GM12878 (cell line): ENCODE results near the gene ARHGAP44. TPM values are rescaled to one million over a fixed set of nuclear protein-coding genes. Genes with fewer than 3 reads are reported as not detected.

Experiments used
- ATAC-seq: fragments of 200-7000 bp; cut with Tn5 transposase; 3 replicates; pipeline ENCODE4 v1.9.1; 2020; ENCODE audit warnings: mild to moderate bottlenecking, moderate library complexity
- BruUV-seq: library from RNA; stranded (reverse); fragments of 400-500 nt; replicated peaks from 2 replicates; lab custom pipeline; 2021; lab: Mats Ljungman, UMichigan
- CTCF ChIA-PET: fragments of 300-600 bp; sonication (Branson Sonifier 250); formaldehyde crosslinking; extraction: SDS; loops from one replicate; lab custom pipeline; 2021; ENCODE audit warnings: inconsistent platforms; lab: Yijun Ruan, JAX
- POLR2A ChIA-PET: fragments of 350-600 bp; formaldehyde crosslinking; extraction: SDS; loops from one replicate; lab custom pipeline; 2021; ENCODE audit warnings: inconsistent platforms; lab: Charles Lee
- RAD21 ChIA-PET: fragments of 300-600 bp; sonication (Branson Sonifier 250); formaldehyde crosslinking; loops from one replicate; lab custom pipeline; 2023; ENCODE audit warnings: antibody characterized with exemption; ENCODE audit not compliant: unreplicated experiment; lab: Charles Lee
- SMC1A ChIA-PET: fragments of 300-600 bp; sonication (Branson Sonifier 250); formaldehyde crosslinking; loops from one replicate; lab custom pipeline; 2023; ENCODE audit not compliant: unreplicated experiment, uncharacterized antibody; lab: Charles Lee
- DNase-seq: peaks from one replicate; pipeline ENCODE4 v3.0.0-alpha.2; 2011; ENCODE audit warnings: low read depth, low spot score
- FAIRE-seq: peaks from 3 replicates; lab custom pipeline; 2011; peaks lifted over from hg19 to GRCh38; lab: Jason Lieb, UNC
- H2AFZ ChIP-seq: 2 replicates; pipeline ENCODE4 v1.6.0; 2011; ENCODE audit warnings: low read depth, low read length, control low read depth; ENCODE audit not compliant: control insufficient read depth
- H3K27ac ChIP-seq: 2 replicates; pipeline ENCODE4 v1.5.1; 2011; ENCODE audit warnings: control low read depth; ENCODE audit not compliant: control insufficient read depth, insufficient read depth
- H3K27me3 ChIP-seq, 2 experiments: replicated peaks in 1 of 2; 2 replicates each; pipeline versions ENCODE4 v1.6.0 to v1.6.1; 2011; ENCODE audit warnings: low read length in 1 of 2; ENCODE audit not compliant: control insufficient read depth in 2 of 2, insufficient read depth in 2 of 2
- H3K36me3 ChIP-seq, 2 experiments: 2 replicates each; pipeline ENCODE4 v1.5.1; 2011; ENCODE audit warnings: low read length in 1 of 2; ENCODE audit not compliant: control insufficient read depth in 2 of 2, insufficient read depth in 2 of 2
- H3K4me1 ChIP-seq: 2 replicates; pipeline ENCODE4 v1.6.1; 2011; ENCODE audit warnings: mild to moderate bottlenecking, low read length, moderate library complexity, mixed read lengths; ENCODE audit not compliant: control insufficient read depth, insufficient read depth
- H3K4me2 ChIP-seq: 2 replicates; pipeline ENCODE4 v1.6.0; 2011; ENCODE audit warnings: control low read depth; ENCODE audit not compliant: control insufficient read depth, insufficient read depth
- H3K4me3 ChIP-seq: fragments of 200-600 bp; sonication (generic); 2 replicates; pipeline ENCODE4 v1.5.1; 2016
- H3K79me2 ChIP-seq: 2 replicates; pipeline ENCODE4 v1.6.0; 2011; ENCODE audit warnings: low read length; ENCODE audit not compliant: control insufficient read depth, insufficient read depth
- H3K9ac ChIP-seq: 2 replicates; pipeline ENCODE4 v1.8.0; 2011; ENCODE audit warnings: low read length, control low read depth, mixed read lengths; ENCODE audit not compliant: control insufficient read depth, insufficient read depth
- H3K9me3 ChIP-seq: replicated peaks from 3 replicates; pipeline ENCODE4 v1.5.1; 2011; ENCODE audit warnings: mild to moderate bottlenecking, low read length; ENCODE audit not compliant: control insufficient read depth, insufficient read depth
- H4K20me1 ChIP-seq: 2 replicates; pipeline ENCODE4 v1.6.0; 2011; ENCODE audit not compliant: control insufficient read depth, insufficient read depth
- BCL11A ChIP-seq: IDR thresholded peaks from 2 replicates; pipeline ENCODE4 v1.6.1; 2011; ENCODE audit warnings: low read depth, low read length
- CREB1 ChIP-seq: IDR thresholded peaks from 2 replicates; pipeline ENCODE4 v1.6.1; 2012; ENCODE audit warnings: low read depth, mild to moderate bottlenecking, inconsistent platforms
- EED ChIP-seq: sonication (generic); IDR thresholded peaks from 2 replicates; pipeline ENCODE4 v1.6.1; 2016; ENCODE audit warnings: antibody characterized with exemption, low read depth
- IRF3 ChIP-seq: fragments of 450-650 bp; IDR thresholded peaks from 2 replicates; pipeline ENCODE4 v1.6.1; 2014; ENCODE audit warnings: mild to moderate bottlenecking
- IRF4 ChIP-seq: IDR thresholded peaks from 2 replicates; pipeline ENCODE4 v1.6.1; 2011; ENCODE audit warnings: low read depth, low read length
- JUND ChIP-seq: IDR thresholded peaks from 2 replicates; pipeline ENCODE4 v1.6.1; 2012; ENCODE audit warnings: low read depth, mild to moderate bottlenecking, low read length, improper control_type of control experiment, moderate library complexity
- NR2C1 ChIP-seq: fragments of 450-650 bp; IDR thresholded peaks from 2 replicates; pipeline ENCODE4 v1.6.1; 2017; ENCODE audit warnings: antibody characterized with exemption, mild to moderate bottlenecking, moderate library complexity
- PAX5 ChIP-seq: IDR thresholded peaks from 2 replicates; pipeline ENCODE4 v1.6.1; 2011; ENCODE audit warnings: low read depth, low read length, borderline replicate concordance
- RCOR1 ChIP-seq: conservative IDR thresholded peaks from 2 replicates; pipeline ENCODE4 v1.6.1; 2012; ENCODE audit warnings: low read depth, low read length, improper control_type of control experiment
- STAT3 ChIP-seq: IDR thresholded peaks from 2 replicates; pipeline ENCODE4 v1.6.1; 2011; ENCODE audit warnings: low read depth, low read length, improper control_type of control experiment
- SUZ12 ChIP-seq: fragments of 200-600 bp; sonication (generic); IDR thresholded peaks from one replicate; pipeline ENCODE4 v1.6.1; 2018; ENCODE audit warnings: antibody characterized with exemption, mild to moderate bottlenecking; ENCODE audit not compliant: unreplicated experiment
- TAF1 ChIP-seq: IDR thresholded peaks from 2 replicates; pipeline ENCODE4 v1.6.1; 2011; ENCODE audit warnings: mild to moderate bottlenecking, low read depth, low read length, borderline replicate concordance
- TARDBP ChIP-seq: IDR thresholded peaks from 2 replicates; pipeline ENCODE4 v1.6.1; 2016; ENCODE audit warnings: borderline replicate concordance
- ZBED1 ChIP-seq: IDR thresholded peaks from 2 replicates; pipeline ENCODE4 v1.6.1; 2016; ENCODE audit warnings: borderline replicate concordance
- ZSCAN29 ChIP-seq: fragments of 450-650 bp; IDR thresholded peaks from 2 replicates; pipeline ENCODE4 v1.6.1; 2017; ENCODE audit warnings: mild to moderate bottlenecking, moderate library complexity
- WGBS: methylation state at CpG from one replicate; pipeline ENCODE4 v1.1.6; 2016; ENCODE audit warnings: low lambda C conversion rate; ENCODE audit not compliant: insufficient replicate concordance, insufficient coverage; ENCODE audit errors: missing lambda C conversion rate; 5-methylcytosine and 5-hydroxymethylcytosine counted together
- in situ Hi-C: fragments of 300-500 bp; cut with MboI; formaldehyde crosslinking; loops from 9 replicates; pipeline ENCODE4 v1.14.3; 2018; ENCODE audit warnings: mixed read lengths
- intact Hi-C: fragments of 100-400 bp; cut with micrococcal nuclease; formaldehyde crosslinking; loops from one replicate; pipeline ENCODE4 v1.14.2; 2022; ENCODE audit not compliant: unreplicated experiment
- polyA plus RNA-seq, 11 experiments: library from polyadenylated mRNA; depleted of rRNA in 4 of 11; unstranded in 6 of 11; stranded (reverse) in 5 of 11; fragments of >200 nt; fragmentation: Nextera tagmentation in 4 of 11; fragmentation: Illumina TruSeq in 1 of 11; extraction: Ambion mirVana in 4 of 11; extraction: Trizol in 1 of 11; gene quantifications; 1 replicate in 1 of 11; 2 replicates in 10 of 11; pipeline versions ENCODE4 v1.2.1 to v1.2.3, GENCODE V29; 2011 to 2016; ENCODE audit warnings: inconsistent platforms in 2 of 11, missing spikeins in 2 of 11, low read depth in 1 of 11
- total RNA-seq, 4 experiments: library from RNA; depleted of rRNA in 3 of 4; stranded (reverse); fragments of >200 nt in 3 of 4; fragmentation: Illumina TruSeq in 1 of 4; extraction: Trizol in 1 of 4; gene quantifications; 2 replicates each; pipeline versions ENCODE4 v1.2.1 to v1.2.3, GENCODE V29; 2013 to 2021
- TF ChIP-seq, protein P1 (sequence below): fragments of 450-650 bp; IDR thresholded peaks from 2 replicates; pipeline ENCODE4 v1.6.1; 2017; ENCODE audit warnings: mild to moderate bottlenecking
- TF ChIP-seq, protein P2 (sequence below): fragments of 450-650 bp; IDR thresholded peaks from 2 replicates; pipeline ENCODE4 v1.6.1; 2017; ENCODE audit warnings: mild to moderate bottlenecking, moderate library complexity

Gene ARHGAP44
- total and polyA plus RNA-seq, 10 of the 15 experiments (the other 5 are each of a cell fraction or from before 2014, with no cell fraction given) = 0.11 to 1.2 (median 0.48) TPM

DNA sequence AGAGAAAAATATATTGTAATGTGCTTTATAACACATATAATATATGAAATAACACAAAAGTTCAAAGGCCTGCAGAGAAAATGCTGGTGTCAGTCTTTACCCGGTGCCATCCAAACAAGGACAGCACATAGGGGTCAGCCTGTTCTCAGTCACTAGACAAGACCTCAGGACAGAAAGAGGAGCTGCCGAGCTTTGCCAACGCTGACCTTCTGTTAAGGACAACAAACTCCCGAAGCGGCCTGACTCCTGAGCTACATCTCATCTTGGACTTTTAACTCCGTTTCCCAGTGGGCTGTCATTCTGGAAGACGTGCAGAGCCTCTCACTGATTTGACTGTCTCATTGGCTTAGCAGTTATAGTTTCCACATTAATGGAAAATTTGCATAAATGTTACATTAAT, 221.7 kb downstream of the ARHGAP44 start:
- ChIA-PET RAD21 (no interaction called here), POLR2A (no interaction called here), SMC1A (interaction anchor here (0.7 to 3.1 kb wide), 2 partner anchors 7 to 18 kb away, joined by 4 to 11 read pairs; partner anchors contain the start of gene ELAC2), CTCF (interaction anchor here (1.0 kb wide), 1 partner anchor 20 kb away, joined by 3 read pairs; no protein-coding TSS in a partner anchor)
- Histone ChIP-seq H3K4me3 (no peak overlapping the region), H3K79me2 (no peaks in the 10 kb centered on the region; the same call in 1 of the 2 replicates), H3K9ac (no peak overlapping the region), H3K4me2 (no peak overlapping the region), H2AFZ (no peak overlapping the region), H3K9me3 (no peaks in the 10 kb centered on the region), H3K27ac (no peak overlapping the region), H4K20me1 (no peaks in the 10 kb centered on the region), H3K27me3 (no peaks in the 10 kb centered on the region), H3K36me3 (peaks cover 10 to 29% of the 10 kb centered on the region in 2 experiments), H3K4me1 (no peaks in the 10 kb centered on the region)
- no TSS peak for BruUV-seq
- intact Hi-C loops = loop anchor here (10.0 kb wide), 1 partner anchor 576 kb away; no protein-coding TSS in a partner anchor
- no peak for ATAC-seq
- in situ Hi-C loops = loop anchor here (10.0 kb wide), 2 partner anchors 586 to 1016 kb away; partner anchors contain the start of gene ZNF18
- FAIRE-seq = no peak
- WGBS = 92% methylated on average over 7 of the region's 7 CpGs
- no peak for DNase-seq
- no peak for TF ChIP-seq BCL11A
- TF ChIP-seq JUND = no peak
- TF ChIP-seq PAX5 = no peak
- TF ChIP-seq NR2C1 = no peak
- TF ChIP-seq, protein P1, sequence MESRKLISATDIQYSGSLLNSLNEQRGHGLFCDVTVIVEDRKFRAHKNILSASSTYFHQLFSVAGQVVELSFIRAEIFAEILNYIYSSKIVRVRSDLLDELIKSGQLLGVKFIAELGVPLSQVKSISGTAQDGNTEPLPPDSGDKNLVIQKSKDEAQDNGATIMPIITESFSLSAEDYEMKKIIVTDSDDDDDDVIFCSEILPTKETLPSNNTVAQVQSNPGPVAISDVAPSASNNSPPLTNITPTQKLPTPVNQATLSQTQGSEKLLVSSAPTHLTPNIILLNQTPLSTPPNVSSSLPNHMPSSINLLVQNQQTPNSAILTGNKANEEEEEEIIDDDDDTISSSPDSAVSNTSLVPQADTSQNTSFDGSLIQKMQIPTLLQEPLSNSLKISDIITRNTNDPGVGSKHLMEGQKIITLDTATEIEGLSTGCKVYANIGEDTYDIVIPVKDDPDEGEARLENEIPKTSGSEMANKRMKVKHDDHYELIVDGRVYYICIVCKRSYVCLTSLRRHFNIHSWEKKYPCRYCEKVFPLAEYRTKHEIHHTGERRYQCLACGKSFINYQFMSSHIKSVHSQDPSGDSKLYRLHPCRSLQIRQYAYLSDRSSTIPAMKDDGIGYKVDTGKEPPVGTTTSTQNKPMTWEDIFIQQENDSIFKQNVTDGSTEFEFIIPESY = no peak
- TF ChIP-seq RCOR1 = no peak
- TF ChIP-seq TARDBP = no peak
- TF ChIP-seq ZSCAN29 = no peak
- TF ChIP-seq IRF4 = no peak
- no peak for TF ChIP-seq ZBED1
- no peak for TF ChIP-seq IRF3
- no peak for TF ChIP-seq EED
- no peak for TF ChIP-seq CREB1
- TF ChIP-seq STAT3 = no peak
- TF ChIP-seq, protein P2, sequence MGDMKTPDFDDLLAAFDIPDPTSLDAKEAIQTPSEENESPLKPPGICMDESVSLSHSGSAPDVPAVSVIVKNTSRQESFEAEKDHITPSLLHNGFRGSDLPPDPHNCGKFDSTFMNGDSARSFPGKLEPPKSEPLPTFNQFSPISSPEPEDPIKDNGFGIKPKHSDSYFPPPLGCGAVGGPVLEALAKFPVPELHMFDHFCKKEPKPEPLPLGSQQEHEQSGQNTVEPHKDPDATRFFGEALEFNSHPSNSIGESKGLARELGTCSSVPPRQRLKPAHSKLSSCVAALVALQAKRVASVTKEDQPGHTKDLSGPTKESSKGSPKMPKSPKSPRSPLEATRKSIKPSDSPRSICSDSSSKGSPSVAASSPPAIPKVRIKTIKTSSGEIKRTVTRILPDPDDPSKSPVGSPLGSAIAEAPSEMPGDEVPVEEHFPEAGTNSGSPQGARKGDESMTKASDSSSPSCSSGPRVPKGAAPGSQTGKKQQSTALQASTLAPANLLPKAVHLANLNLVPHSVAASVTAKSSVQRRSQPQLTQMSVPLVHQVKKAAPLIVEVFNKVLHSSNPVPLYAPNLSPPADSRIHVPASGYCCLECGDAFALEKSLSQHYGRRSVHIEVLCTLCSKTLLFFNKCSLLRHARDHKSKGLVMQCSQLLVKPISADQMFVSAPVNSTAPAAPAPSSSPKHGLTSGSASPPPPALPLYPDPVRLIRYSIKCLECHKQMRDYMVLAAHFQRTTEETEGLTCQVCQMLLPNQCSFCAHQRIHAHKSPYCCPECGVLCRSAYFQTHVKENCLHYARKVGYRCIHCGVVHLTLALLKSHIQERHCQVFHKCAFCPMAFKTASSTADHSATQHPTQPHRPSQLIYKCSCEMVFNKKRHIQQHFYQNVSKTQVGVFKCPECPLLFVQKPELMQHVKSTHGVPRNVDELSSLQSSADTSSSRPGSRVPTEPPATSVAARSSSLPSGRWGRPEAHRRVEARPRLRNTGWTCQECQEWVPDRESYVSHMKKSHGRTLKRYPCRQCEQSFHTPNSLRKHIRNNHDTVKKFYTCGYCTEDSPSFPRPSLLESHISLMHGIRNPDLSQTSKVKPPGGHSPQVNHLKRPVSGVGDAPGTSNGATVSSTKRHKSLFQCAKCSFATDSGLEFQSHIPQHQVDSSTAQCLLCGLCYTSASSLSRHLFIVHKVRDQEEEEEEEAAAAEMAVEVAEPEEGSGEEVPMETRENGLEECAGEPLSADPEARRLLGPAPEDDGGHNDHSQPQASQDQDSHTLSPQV = no peak
- no peak for TF ChIP-seq SUZ12
- no peak for TF ChIP-seq TAF1
